HepG2 (cell line): Measurements from ENCODE around the gene PARP3. TPM values are rescaled to one million over a fixed set of nuclear protein-coding genes. Genes with fewer than 3 reads are reported as not detected.

Experiments
- ELF3 ChIP-seq: IDR thresholded peaks from 2 replicates; pipeline ENCODE4 v1.6.1; 2016; ENCODE audit warnings: missing genetic modification reagents, missing compliant biosample characterization
- HOXA5 ChIP-seq: sonication (generic); formaldehyde crosslinking; IDR thresholded peaks from 2 replicates; pipeline ENCODE4 v1.4.0; 2020; ENCODE audit warnings: missing genetic modification reagents
- JARID2 ChIP-seq: sonication (generic); formaldehyde crosslinking; IDR thresholded peaks from 2 replicates; pipeline ENCODE4 v1.8.1; 2023; ENCODE audit warnings: missing genetic modification reagents, inconsistent platforms; ENCODE audit not compliant: insufficient replicate concordance
- KLF16 ChIP-seq, 2 experiments: sonication (generic) in 1 of 2; formaldehyde crosslinking in 1 of 2; IDR thresholded peaks; 2 replicates each; pipeline versions ENCODE4 v1.6.1 to v1.8.0; 2016 to 2023; ENCODE audit warnings: missing genetic modification reagents in 2 of 2, missing compliant biosample characterization in 1 of 2
- KMT2A ChIP-seq: sonication (generic); formaldehyde crosslinking; IDR thresholded peaks from 2 replicates; pipeline ENCODE4 v1.4.0; 2020; ENCODE audit warnings: missing genetic modification reagents
- MYC ChIP-seq: sonication (generic); formaldehyde crosslinking; IDR thresholded peaks from 2 replicates; pipeline ENCODE4 v1.9.0; 2021; ENCODE audit warnings: missing genetic modification reagents, borderline replicate concordance
- NCOA2 ChIP-seq: sonication (generic); formaldehyde crosslinking; IDR thresholded peaks from 2 replicates; pipeline ENCODE4 v1.8.0; 2022; ENCODE audit warnings: inconsistent platforms
- NFRKB ChIP-seq: fragments of 450-650 bp; IDR thresholded peaks from 2 replicates; pipeline ENCODE4 v1.6.1; 2017
- PCBP1 ChIP-seq: fragments of 200-400 bp; formaldehyde crosslinking; IDR thresholded peaks from 2 replicates; pipeline ENCODE4 v1.6.1; 2017; ENCODE audit warnings: mild to moderate bottlenecking, low read depth, low read length, borderline replicate concordance
- POLR2A ChIP-seq, 2 experiments: IDR thresholded peaks; 2 replicates each; pipeline ENCODE4 v1.6.1; 2011; ENCODE audit warnings: low read depth in 2 of 2, low read length in 2 of 2, mild to moderate bottlenecking in 1 of 2, moderate library complexity in 1 of 2; ENCODE audit not compliant: insufficient read depth in 1 of 2
- POLR2AphosphoS2 ChIP-seq: IDR thresholded peaks from 2 replicates; pipeline ENCODE4 v1.6.1; 2011; ENCODE audit warnings: low read depth, low read length, improper control_type of control experiment
- PRPF4 ChIP-seq: fragments of 200-400 bp; formaldehyde crosslinking; IDR thresholded peaks from 2 replicates; pipeline ENCODE4 v1.6.1; 2016; ENCODE audit warnings: low read length, low read depth; ENCODE audit not compliant: poor library complexity, severe bottlenecking
- RFX3 ChIP-seq: IDR thresholded peaks from 2 replicates; pipeline ENCODE4 v1.6.1; 2016; ENCODE audit warnings: missing biosample characterization, missing genetic modification reagents
- TBX3 ChIP-seq: fragments of 450-650 bp; IDR thresholded peaks from 2 replicates; pipeline ENCODE4 v1.6.1; 2017; ENCODE audit warnings: antibody characterized with exemption, mild to moderate bottlenecking, inconsistent platforms, borderline replicate concordance
- TCF7L2 ChIP-seq: IDR thresholded peaks from 2 replicates; pipeline ENCODE4 v1.6.1; 2011; ENCODE audit warnings: mild to moderate bottlenecking, low read depth, low read length, moderate library complexity
- ZNF235 ChIP-seq: sonication (generic); formaldehyde crosslinking; IDR thresholded peaks from 2 replicates; pipeline ENCODE4 v1.8.1; 2023; ENCODE audit warnings: mild to moderate bottlenecking, missing genetic modification reagents, borderline replicate concordance
- ZNF431 ChIP-seq: sonication (generic); formaldehyde crosslinking; IDR thresholded peaks from 2 replicates; pipeline ENCODE4 v1.9.0; 2022; ENCODE audit warnings: missing genetic modification reagents, low read depth, mild to moderate bottlenecking, borderline replicate concordance
- ZNF547 ChIP-seq: sonication (generic); formaldehyde crosslinking; IDR thresholded peaks from 2 replicates; pipeline ENCODE4 v1.5.1; 2020; ENCODE audit warnings: mild to moderate bottlenecking, missing genetic modification reagents
- ZNF616 ChIP-seq: sonication (generic); formaldehyde crosslinking; IDR thresholded peaks from 2 replicates; pipeline ENCODE4 v1.5.0; 2020; ENCODE audit warnings: low read depth, mild to moderate bottlenecking, missing genetic modification reagents
- ZNF674 ChIP-seq: sonication (generic); formaldehyde crosslinking; IDR thresholded peaks from 2 replicates; pipeline ENCODE4 v1.5.0; 2020; ENCODE audit warnings: low read depth, mild to moderate bottlenecking, missing genetic modification reagents
- polyA plus RNA-seq, 8 experiments: library from polyadenylated mRNA; depleted of rRNA in 3 of 8; stranded (reverse) in 7 of 8; unstranded in 1 of 8; fragments of >200 nt; fragmentation: Illumina TruSeq in 4 of 8; extraction: Trizol in 4 of 8; gene quantifications; 2 replicates each; pipeline versions ENCODE4 v1.2.1 to v1.2.3, GENCODE V29; 2011 to 2016; ENCODE audit warnings: low read depth in 4 of 8, missing spikeins in 1 of 8, mixed read lengths in 1 of 8; ENCODE audit not compliant: insufficient read depth in 1 of 8
- total RNA-seq, 5 experiments: library from RNA; depleted of rRNA; stranded (reverse); fragments of >200 nt; fragmentation: Illumina TruSeq; extraction: Trizol; gene quantifications; 2 replicates each; pipeline ENCODE4 v1.2.3, GENCODE V29; 2016; ENCODE audit warnings: low read depth in 1 of 5
- TF ChIP-seq, protein P1 (sequence below), 2 experiments: fragments of 450-650 bp in 1 of 2; sonication (generic) in 1 of 2; formaldehyde crosslinking; IDR thresholded peaks; 2 replicates each; pipeline versions ENCODE4 v1.5.0 to v1.8.0; 2020 to 2022; ENCODE audit warnings: mild to moderate bottlenecking in 1 of 2, missing genetic modification reagents in 1 of 2
- TF ChIP-seq, protein P2 (sequence below): sonication (generic); formaldehyde crosslinking; IDR thresholded peaks from 2 replicates; pipeline ENCODE4 v1.5.0; 2020; ENCODE audit warnings: mild to moderate bottlenecking, missing genetic modification reagents, moderate library complexity
- TF ChIP-seq, protein P3 (sequence below): sonication (generic); formaldehyde crosslinking; IDR thresholded peaks from 2 replicates; pipeline ENCODE4 v1.5.0; 2020; ENCODE audit warnings: mild to moderate bottlenecking, missing genetic modification reagents, borderline replicate concordance
- TF ChIP-seq, protein P4 (sequence below): sonication (generic); formaldehyde crosslinking; IDR thresholded peaks from 2 replicates; pipeline ENCODE4 v1.8.0; 2022; ENCODE audit warnings: mild to moderate bottlenecking, missing genetic modification reagents

Gene PARP3
- total and polyA plus RNA-seq, 2 of the 13 experiments (the other 11 are each of a cell fraction or from before 2014, with no cell fraction given), result 11.2 to 21.5 TPM

DNA sequence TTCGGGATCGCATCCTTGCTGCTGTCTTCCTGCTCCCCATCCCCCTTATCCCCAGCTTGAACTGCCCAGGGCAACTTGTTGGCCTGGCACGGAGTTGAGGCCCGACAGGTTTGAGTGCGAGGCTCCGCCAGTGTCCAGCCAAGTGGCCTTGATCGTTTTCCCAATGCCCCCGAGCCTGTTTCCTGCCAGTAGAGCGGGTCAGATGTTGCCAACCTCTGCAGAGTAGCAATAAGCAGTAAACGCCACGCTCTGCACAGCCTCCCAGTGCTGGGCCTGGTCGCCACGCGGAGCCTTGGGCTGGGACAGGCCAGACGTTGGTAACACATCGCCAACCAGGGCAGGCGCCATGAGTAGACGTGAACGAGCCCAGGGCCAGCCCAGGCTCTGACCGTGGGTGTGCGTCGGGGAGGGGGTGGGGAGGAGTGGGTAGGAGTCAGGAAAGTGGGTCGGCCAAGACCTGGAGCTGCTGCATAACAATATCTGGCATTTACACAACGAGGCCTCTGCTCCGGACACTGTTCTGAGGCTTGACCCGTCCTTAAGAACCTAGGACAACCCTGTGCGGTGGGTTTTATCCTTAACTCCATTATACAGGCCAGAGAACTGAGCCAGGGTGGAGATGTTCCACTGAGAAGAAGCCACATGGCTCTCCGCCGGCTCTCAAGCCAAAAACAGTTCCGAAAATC, 32.3 kb downstream of the PARP3 start (continued):
- TF ChIP-seq ZNF431, result no peak
- TF ChIP-seq ZNF235, result no peak
- TF ChIP-seq RFX3, result no peak
- no peak for TF ChIP-seq HOXA5 (CRISPR knock-in tag)
- no peak for TF ChIP-seq TBX3
- no peak for TF ChIP-seq ELF3 (CRISPR knock-in tag)
- TF ChIP-seq NCOA2 (CRISPR knock-in tag), result no peak
- TF ChIP-seq NFRKB, result no peak
- TF ChIP-seq PRPF4, result no peak
- TF ChIP-seq ZNF674 (CRISPR knock-in tag), result no peak
- TF ChIP-seq POLR2AphosphoS2, result no peak
- peak; percentile 2; the same call in 1 of the 2 replicates for TF ChIP-seq KMT2A (CRISPR knock-in tag)
- TF ChIP-seq PCBP1, result 0 out of 2 replicates have a peak, but pooled peaks have one; percentile 18
- no peak for TF ChIP-seq KLF16 (CRISPR knock-in tag; IDR thresholded peaks at IDR 0.05)
- TF ChIP-seq, protein P1, sequence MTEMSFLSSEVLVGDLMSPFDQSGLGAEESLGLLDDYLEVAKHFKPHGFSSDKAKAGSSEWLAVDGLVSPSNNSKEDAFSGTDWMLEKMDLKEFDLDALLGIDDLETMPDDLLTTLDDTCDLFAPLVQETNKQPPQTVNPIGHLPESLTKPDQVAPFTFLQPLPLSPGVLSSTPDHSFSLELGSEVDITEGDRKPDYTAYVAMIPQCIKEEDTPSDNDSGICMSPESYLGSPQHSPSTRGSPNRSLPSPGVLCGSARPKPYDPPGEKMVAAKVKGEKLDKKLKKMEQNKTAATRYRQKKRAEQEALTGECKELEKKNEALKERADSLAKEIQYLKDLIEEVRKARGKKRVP (CRISPR knock-in tag; IDR thresholded peaks at IDR 0.05), result no peak
- TF ChIP-seq ZNF616 (CRISPR knock-in tag), result 0 out of 2 replicates have a peak, but pooled peaks have one; percentile 1
- TF ChIP-seq, protein P2, sequence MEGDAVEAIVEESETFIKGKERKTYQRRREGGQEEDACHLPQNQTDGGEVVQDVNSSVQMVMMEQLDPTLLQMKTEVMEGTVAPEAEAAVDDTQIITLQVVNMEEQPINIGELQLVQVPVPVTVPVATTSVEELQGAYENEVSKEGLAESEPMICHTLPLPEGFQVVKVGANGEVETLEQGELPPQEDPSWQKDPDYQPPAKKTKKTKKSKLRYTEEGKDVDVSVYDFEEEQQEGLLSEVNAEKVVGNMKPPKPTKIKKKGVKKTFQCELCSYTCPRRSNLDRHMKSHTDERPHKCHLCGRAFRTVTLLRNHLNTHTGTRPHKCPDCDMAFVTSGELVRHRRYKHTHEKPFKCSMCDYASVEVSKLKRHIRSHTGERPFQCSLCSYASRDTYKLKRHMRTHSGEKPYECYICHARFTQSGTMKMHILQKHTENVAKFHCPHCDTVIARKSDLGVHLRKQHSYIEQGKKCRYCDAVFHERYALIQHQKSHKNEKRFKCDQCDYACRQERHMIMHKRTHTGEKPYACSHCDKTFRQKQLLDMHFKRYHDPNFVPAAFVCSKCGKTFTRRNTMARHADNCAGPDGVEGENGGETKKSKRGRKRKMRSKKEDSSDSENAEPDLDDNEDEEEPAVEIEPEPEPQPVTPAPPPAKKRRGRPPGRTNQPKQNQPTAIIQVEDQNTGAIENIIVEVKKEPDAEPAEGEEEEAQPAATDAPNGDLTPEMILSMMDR (CRISPR knock-in tag), result 0 out of 2 replicates have a peak, but pooled peaks have one; percentile 17
- no peak for TF ChIP-seq TCF7L2
- TF ChIP-seq, protein P3, sequence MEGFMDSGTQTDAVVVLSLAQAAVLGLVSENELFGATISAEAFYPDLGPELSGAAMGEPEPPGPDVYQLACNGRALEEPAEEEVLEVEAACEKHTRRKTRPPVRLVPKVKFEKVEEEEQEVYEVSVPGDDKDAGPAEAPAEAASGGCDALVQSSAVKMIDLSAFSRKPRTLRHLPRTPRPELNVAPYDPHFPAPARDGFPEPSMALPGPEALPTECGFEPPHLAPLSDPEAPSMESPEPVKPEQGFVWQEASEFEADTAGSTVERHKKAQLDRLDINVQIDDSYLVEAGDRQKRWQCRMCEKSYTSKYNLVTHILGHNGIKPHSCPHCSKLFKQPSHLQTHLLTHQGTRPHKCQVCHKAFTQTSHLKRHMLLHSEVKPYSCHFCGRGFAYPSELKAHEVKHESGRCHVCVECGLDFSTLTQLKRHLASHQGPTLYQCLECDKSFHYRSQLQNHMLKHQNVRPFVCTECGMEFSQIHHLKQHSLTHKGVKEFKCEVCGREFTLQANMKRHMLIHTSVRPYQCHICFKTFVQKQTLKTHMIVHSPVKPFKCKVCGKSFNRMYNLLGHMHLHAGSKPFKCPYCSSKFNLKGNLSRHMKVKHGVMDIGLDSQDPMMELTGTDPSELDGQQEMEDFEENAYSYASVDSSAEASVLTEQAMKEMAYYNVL, result no peak
- no peak for TF ChIP-seq POLR2A (IDR thresholded peaks at IDR 0.05; ENCODE audit: insufficient read depth in 1 of 2, low read depth in 2 of 2, low read length in 2 of 2)
- no peak for TF ChIP-seq MYC (CRISPR knock-in tag)
- TF ChIP-seq JARID2 (CRISPR knock-in tag), result no peak
- TF ChIP-seq, protein P4, sequence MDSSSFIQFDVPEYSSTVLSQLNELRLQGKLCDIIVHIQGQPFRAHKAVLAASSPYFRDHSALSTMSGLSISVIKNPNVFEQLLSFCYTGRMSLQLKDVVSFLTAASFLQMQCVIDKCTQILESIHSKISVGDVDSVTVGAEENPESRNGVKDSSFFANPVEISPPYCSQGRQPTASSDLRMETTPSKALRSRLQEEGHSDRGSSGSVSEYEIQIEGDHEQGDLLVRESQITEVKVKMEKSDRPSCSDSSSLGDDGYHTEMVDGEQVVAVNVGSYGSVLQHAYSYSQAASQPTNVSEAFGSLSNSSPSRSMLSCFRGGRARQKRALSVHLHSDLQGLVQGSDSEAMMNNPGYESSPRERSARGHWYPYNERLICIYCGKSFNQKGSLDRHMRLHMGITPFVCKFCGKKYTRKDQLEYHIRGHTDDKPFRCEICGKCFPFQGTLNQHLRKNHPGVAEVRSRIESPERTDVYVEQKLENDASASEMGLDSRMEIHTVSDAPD (CRISPR knock-in tag), result no peak
- no peak; the same call in 1 of the 2 replicates for TF ChIP-seq ZNF547 (CRISPR knock-in tag)
